COR-L47 (cell line): Measurements from ENCODE around the gene ZNF398.

Experiments
- DNase-seq: peaks from one replicate; lab custom pipeline; 2025; lab: John Stamatoyannopoulos, UW

The ZNF398 gene

GRCh38 chr7:149226840-149227494 is 79.7 kb downstream of the ZNF398 start:
- no peak for DNase-seq

- no peak for DNase-seq
Observed at GRCh38 chr7:149228831-149229471, 81.7 kb downstream of the ZNF398 start.

- peak; percentile 8 for DNase-seq
Observed at GRCh38 chr7:149229526-149229925, 82.3 kb downstream of the ZNF398 start.

- no peak for DNase-seq
Observed at GRCh38 chr7:149232362-149232761, 85.1 kb downstream of the ZNF398 start.
